OCI-LY7 (cell line): ENCODE data around the gene COL6A5. TPM values are rescaled to one million over a fixed set of nuclear protein-coding genes. Genes with fewer than 3 reads are reported as not detected.
"Not testable (repeated sequence)": the region's sequence is repeated elsewhere in the genome, so short reads cannot be mapped to it uniquely, and the experiment has no call there.

Source experiments
- BruUV-seq: library from RNA; stranded (reverse); fragments of 400-500 nt; replicated peaks from 2 replicates; lab custom pipeline; 2021; lab: Mats Ljungman, UMichigan
- CTCF ChIA-PET: fragments of 300-600 bp; sonication (Branson Sonifier 250); formaldehyde crosslinking; loops from one replicate; lab custom pipeline; 2022; ENCODE audit warnings: antibody characterized with exemption; ENCODE audit not compliant: unreplicated experiment; lab: Charles Lee
- POLR2A ChIA-PET: fragments of 300-600 bp; sonication (Branson Sonifier 250); formaldehyde crosslinking; loops from one replicate; lab custom pipeline; 2022; ENCODE audit warnings: antibody characterized with exemption; lab: Charles Lee
- DNase-seq: peaks from one replicate; pipeline ENCODE4 v3.0.0-alpha.2; 2015; ENCODE audit warnings: low spot score
- H2AFZ ChIP-seq: fragments of 200-600 bp; sonication (generic), shearing (Covaris generic); 2 replicates; pipeline ENCODE4 v1.6.1; 2014; ENCODE audit warnings: mild to moderate bottlenecking, antibody characterized with exemption, low read length, moderate library complexity
- H3K27ac ChIP-seq: fragments of 200-600 bp; sonication (generic); 2 replicates; pipeline ENCODE4 v1.5.1; 2014; ENCODE audit warnings: mixed run types, low read depth, mild to moderate bottlenecking, moderate library complexity, low read length, inconsistent platforms; ENCODE audit not compliant: poor library complexity, severe bottlenecking
- H3K36me3 ChIP-seq: fragments of 200-600 bp; sonication (generic); 2 replicates; pipeline ENCODE4 v1.6.1; 2014; ENCODE audit warnings: mild to moderate bottlenecking, antibody characterized with exemption, low read length, moderate library complexity, mixed read lengths; ENCODE audit not compliant: insufficient read depth
- H3K4me1 ChIP-seq: fragments of 200-600 bp; sonication (generic); 2 replicates; pipeline ENCODE4 v1.5.1; 2014; ENCODE audit warnings: mild to moderate bottlenecking, low read length; ENCODE audit not compliant: insufficient read depth, poor library complexity, severe bottlenecking
- H3K4me2 ChIP-seq: fragments of 200-600 bp; sonication (generic); 2 replicates; pipeline ENCODE4 v1.6.1; 2014; ENCODE audit warnings: mild to moderate bottlenecking, low read length
- H3K4me3 ChIP-seq: fragments of 200-600 bp; sonication (generic); 2 replicates; pipeline ENCODE4 v1.5.1; 2014; ENCODE audit warnings: mild to moderate bottlenecking, low read depth, low read length; ENCODE audit not compliant: poor library complexity, severe bottlenecking
- H3K79me2 ChIP-seq: fragments of 200-600 bp; sonication (generic); 2 replicates; pipeline ENCODE4 v1.6.1; 2016; ENCODE audit warnings: low read depth, mild to moderate bottlenecking, low read length, moderate library complexity, mixed read lengths; ENCODE audit not compliant: insufficient read depth
- H3K9me2 ChIP-seq: fragments of 200-600 bp; sonication (generic); 2 replicates; pipeline ENCODE4 v1.6.1; 2016; ENCODE audit warnings: mild to moderate bottlenecking, low read length, mixed read lengths; ENCODE audit not compliant: insufficient read depth
- H3K9me3 ChIP-seq: fragments of 200-600 bp; sonication (generic); 2 replicates; pipeline ENCODE4 v1.6.1; 2014; ENCODE audit warnings: mild to moderate bottlenecking, mixed run types, low read length, mixed read lengths
- H4K20me1 ChIP-seq: fragments of 200-600 bp; sonication (generic); 2 replicates; pipeline ENCODE4 v1.6.1; 2014; ENCODE audit warnings: mild to moderate bottlenecking, antibody characterized with exemption, low read length, moderate library complexity, mixed read lengths; ENCODE audit not compliant: insufficient read depth
- EZH2phosphoT487 ChIP-seq: fragments of 200-600 bp; sonication (generic); IDR thresholded peaks from 2 replicates; pipeline ENCODE4 v1.6.1; 2018; ENCODE audit warnings: low read depth, borderline replicate concordance, mild to moderate bottlenecking, mixed run types, antibody characterized with exemption, low read length, moderate library complexity, mixed read lengths
- intact Hi-C: fragments of 100-400 bp; cut with micrococcal nuclease; formaldehyde crosslinking; loops from one replicate; pipeline ENCODE4 v1.10.0; 2022; ENCODE audit not compliant: unreplicated experiment
- total RNA-seq, 2 experiments: library from RNA; depleted of rRNA in 1 of 2; stranded (reverse); fragments of >200 nt in 1 of 2; shearing (Covaris generic) in 1 of 2; gene quantifications; 2 replicates each; pipeline ENCODE4 v1.2.3, GENCODE V29; 2014 to 2022
- TF ChIP-seq, protein P1 (sequence below): fragments of 200-600 bp; sonication (generic); conservative IDR thresholded peaks from 2 replicates; pipeline ENCODE4 v1.5.1; 2014; ENCODE audit warnings: mild to moderate bottlenecking, antibody characterized with exemption, low read length, moderate library complexity, mixed read lengths

COL6A5 gene
- total RNA-seq, 2 experiments from 2014 or later: not detected

- Histone ChIP-seq H3K36me3 (no peaks in the 10 kb centered on the region), H3K4me1 (no peaks in the 10 kb centered on the region), H3K9me3 (no peaks in the 10 kb centered on the region), H3K27ac (no peak overlapping the region), H4K20me1 (no peaks in the 10 kb centered on the region), H3K4me2 (no peak overlapping the region), H2AFZ (no peak overlapping the region), H3K9me2 (no peaks in the 10 kb centered on the region), H3K79me2 (no peaks in the 10 kb centered on the region), H3K4me3 (no peak overlapping the region)
- no peak for DNase-seq
- TF ChIP-seq, protein P1, sequence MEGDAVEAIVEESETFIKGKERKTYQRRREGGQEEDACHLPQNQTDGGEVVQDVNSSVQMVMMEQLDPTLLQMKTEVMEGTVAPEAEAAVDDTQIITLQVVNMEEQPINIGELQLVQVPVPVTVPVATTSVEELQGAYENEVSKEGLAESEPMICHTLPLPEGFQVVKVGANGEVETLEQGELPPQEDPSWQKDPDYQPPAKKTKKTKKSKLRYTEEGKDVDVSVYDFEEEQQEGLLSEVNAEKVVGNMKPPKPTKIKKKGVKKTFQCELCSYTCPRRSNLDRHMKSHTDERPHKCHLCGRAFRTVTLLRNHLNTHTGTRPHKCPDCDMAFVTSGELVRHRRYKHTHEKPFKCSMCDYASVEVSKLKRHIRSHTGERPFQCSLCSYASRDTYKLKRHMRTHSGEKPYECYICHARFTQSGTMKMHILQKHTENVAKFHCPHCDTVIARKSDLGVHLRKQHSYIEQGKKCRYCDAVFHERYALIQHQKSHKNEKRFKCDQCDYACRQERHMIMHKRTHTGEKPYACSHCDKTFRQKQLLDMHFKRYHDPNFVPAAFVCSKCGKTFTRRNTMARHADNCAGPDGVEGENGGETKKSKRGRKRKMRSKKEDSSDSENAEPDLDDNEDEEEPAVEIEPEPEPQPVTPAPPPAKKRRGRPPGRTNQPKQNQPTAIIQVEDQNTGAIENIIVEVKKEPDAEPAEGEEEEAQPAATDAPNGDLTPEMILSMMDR: no peak
- TF ChIP-seq EZH2phosphoT487: no peak
- POLR2A ChIA-PET: interaction anchor here (0.6 to 0.7 kb wide), 2 partner anchors 90 to 451 kb away, joined by 3 read pairs; no protein-coding TSS in a partner anchor
- intact Hi-C loops: no loop called here
- no TSS peak for BruUV-seq
- CTCF ChIA-PET: no interaction called here
Observed at GRCh38 chr3:130341388-130341787, 4.1 kb upstream of the COL6A5 start.

DNA sequence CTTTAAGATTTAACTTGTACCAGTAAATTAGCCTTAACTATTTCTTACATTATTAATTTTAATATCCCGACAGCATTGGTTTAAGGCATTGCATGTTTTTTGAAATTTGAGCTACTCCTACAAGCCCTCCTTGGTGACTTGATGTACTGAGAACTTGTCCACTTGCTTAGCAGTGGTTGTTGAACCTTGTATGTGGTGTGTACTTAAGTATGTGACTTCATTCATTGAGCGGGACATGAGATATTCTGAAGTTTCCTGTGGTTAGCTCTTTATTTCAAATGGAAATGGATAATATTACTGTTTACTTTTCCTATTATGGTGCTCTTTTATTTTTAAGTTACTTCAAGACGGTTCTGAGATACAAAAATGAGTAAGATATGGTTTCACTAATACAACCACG is 3.6 kb upstream of the COL6A5 start:
- Histone ChIP-seq H3K4me2 (no peak overlapping the region), H3K9me3 (no peaks in the 10 kb centered on the region), H4K20me1 (no peaks in the 10 kb centered on the region), H2AFZ (no peak overlapping the region), H3K4me1 (no peaks in the 10 kb centered on the region), H3K4me3 (no peak overlapping the region), H3K9me2 (no peaks in the 10 kb centered on the region), H3K79me2 (no peaks in the 10 kb centered on the region), H3K27ac (no peak overlapping the region), H3K36me3 (no peaks in the 10 kb centered on the region)
- intact Hi-C loops: no loop called here
- no peak for DNase-seq
- no peak for TF ChIP-seq EZH2phosphoT487
- TF ChIP-seq, protein P1: no peak
- BruUV-seq: no TSS peak
- ChIA-PET CTCF (no interaction called here), POLR2A (interaction anchor here (0.6 to 0.7 kb wide), 2 partner anchors 89 to 451 kb away, joined by 3 read pairs; no protein-coding TSS in a partner anchor)

- Histone ChIP-seq H3K9me3 (no peaks in the 10 kb centered on the region), H2AFZ (no peak overlapping the region), H3K27ac (no peak overlapping the region), H4K20me1 (no peaks in the 10 kb centered on the region), H3K79me2 (no peaks in the 10 kb centered on the region), H3K4me3 (no peak overlapping the region), H3K4me1 (no peaks in the 10 kb centered on the region), H3K36me3 (no peaks in the 10 kb centered on the region), H3K4me2 (no peak overlapping the region), H3K9me2 (no peaks in the 10 kb centered on the region)
- intact Hi-C loops: no loop called here
- ChIA-PET CTCF (no interaction called here), POLR2A (no interaction called here)
- no peak for DNase-seq
- TF ChIP-seq, protein P1: no peak
- no peak for TF ChIP-seq EZH2phosphoT487
- BruUV-seq: no TSS peak
Observed at GRCh38 chr3:130342821-130343661, 2.4 kb upstream of the COL6A5 start.

GRCh38 chr3:130348258-130348657 is 2.8 kb downstream of the COL6A5 start:
- DNase-seq, H3K9me3 ChIP-seq, H3K27ac ChIP-seq, H4K20me1 ChIP-seq, H3K9me2 ChIP-seq, H3K4me1 ChIP-seq, POLR2A ChIA-PET, intact Hi-C loops, BruUV-seq, H3K79me2 ChIP-seq, H2AFZ ChIP-seq, CTCF ChIA-PET, H3K4me2 ChIP-seq, H3K4me3 ChIP-seq, H3K36me3 ChIP-seq: not testable (repeated sequence)
